Kidney (tissue), 14 donors: ENCODE results near the gene RFPL2. TPM values are rescaled to one million over a fixed set of nuclear protein-coding genes. Genes with fewer than 3 reads are reported as not detected.
A peak's percentile ranks its signal among the peaks of the same experiment; 100 is the strongest.

Experiments
- DNase-seq, 5 donors: peaks; one replicate each; pipeline ENCODE4 v3.0.0-alpha.2; 2013 to 2020
- FAIRE-seq: peaks from 2 replicates; lab custom pipeline; 2012; peaks lifted over from hg19 to GRCh38; lab: Jason Lieb, UNC
- H3K27ac ChIP-seq, 2 donors: one replicate each; pipeline ENCODE4 v1.7.0; 2013; ENCODE audit warnings: low read depth in 2 of 2, low read length in 2 of 2, inconsistent platforms in 1 of 2
- H3K27me3 ChIP-seq: one replicate; pipeline ENCODE4 v1.7.1; 2013; ENCODE audit warnings: low read length, inconsistent platforms; ENCODE audit not compliant: control insufficient read depth, insufficient read depth
- H3K36me3 ChIP-seq, 3 donors: one replicate each; pipeline versions ENCODE4 v1.7.0 to v1.7.1; 2013; ENCODE audit warnings: low read length in 3 of 3, control low read depth in 1 of 3, inconsistent platforms in 1 of 3; ENCODE audit not compliant: insufficient read depth in 3 of 3, control insufficient read depth in 2 of 3
- H3K4me1 ChIP-seq, 3 donors: one replicate each; pipeline versions ENCODE4 v1.7.0 to v1.7.1; 2013; ENCODE audit warnings: low read length in 3 of 3, inconsistent platforms in 1 of 3, low read depth in 1 of 3; ENCODE audit not compliant: control insufficient read depth in 2 of 3, insufficient read depth in 2 of 3
- H3K4me3 ChIP-seq, 3 donors: one replicate each; pipeline versions ENCODE4 v1.7.0 to v1.8.1; 2013; ENCODE audit warnings: low read length in 3 of 3, control low read depth in 1 of 3, inconsistent platforms in 1 of 3
- H3K9ac ChIP-seq, 3 donors: one replicate each; pipeline versions ENCODE4 v1.7.0 to v1.7.1; 2013; ENCODE audit warnings: low read length in 3 of 3, control low read depth in 1 of 3, inconsistent platforms in 1 of 3
- H3K9me3 ChIP-seq, 3 donors: one replicate each; pipeline versions ENCODE4 v1.7.0 to v1.7.1; 2013; ENCODE audit warnings: low read length in 3 of 3, control low read depth in 1 of 3, inconsistent platforms in 1 of 3; ENCODE audit not compliant: control insufficient read depth in 2 of 3, insufficient read depth in 1 of 3
- CTCF ChIP-seq: IDR thresholded peaks from 3 replicates; pipeline ENCODE4 v1.5.1; 2012; ENCODE audit warnings: mild to moderate bottlenecking, moderate library complexity, borderline replicate concordance; ENCODE audit not compliant: insufficient read depth; ENCODE audit errors: extremely low read depth
- intact Hi-C: fragments of 100-400 bp; cut with DNase I; formaldehyde crosslinking; loops from one replicate; pipeline ENCODE4 v1.11.1; 2022
- polyA plus RNA-seq: library from polyadenylated mRNA; stranded (reverse); fragments of 350-450 nt; fragmentation: Illumina TruSeq; extraction: RNeasy Lipid Tissue Mini Kit (QIAGEN cat#74804); gene quantifications from one replicate; pipeline ENCODE4 v1.2.3, GENCODE V29; 2014; ENCODE audit warnings: low read depth, low replicate concordance; ENCODE audit not compliant: insufficient read depth
- total RNA-seq: library from RNA; stranded (reverse); fragmentation: NEBNext Ultra II Directional; extraction: Animal tissue kit (Norgen Biotek cat#: 25700); gene quantifications from one replicate; pipeline ENCODE4 v1.2.1, GENCODE V29; 2021
- donor health status: control.
- donor health status: control.
- donor health status: control.
- donor health status: control.
- donor health status: control.
- donor health status: DM: yes; HTN: yes; CAD: no.
- donor health status: Normal renal cell carcinoma (clear cell type).

RFPL2 gene
- total and polyA plus RNA-seq, 2 donors from 2014 or later, result not detected

DNA sequence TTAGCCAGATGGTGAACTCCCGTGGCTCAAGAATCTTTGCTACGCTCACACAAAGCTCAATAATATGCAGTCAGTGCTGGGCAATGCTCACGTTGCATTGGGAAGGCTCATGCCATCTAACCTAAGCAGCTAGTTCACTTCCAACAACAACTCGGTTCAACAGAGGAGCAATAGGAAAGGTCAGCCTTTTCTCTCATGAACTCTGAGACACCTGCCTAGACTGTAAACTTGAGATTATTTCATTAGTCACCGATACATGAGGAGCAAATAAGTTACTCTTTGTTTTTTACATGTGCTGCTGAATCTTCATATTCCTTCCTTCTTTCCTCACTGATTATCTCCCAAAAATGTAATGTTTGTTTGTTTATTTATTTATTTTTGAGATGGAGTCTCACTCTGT, 41.3 kb upstream of the RFPL2 start:
- no peaks in the 10 kb centered on the region for H3K27me3 ChIP-seq
- TF ChIP-seq CTCF, result no peak
- DNase-seq, result no peak
- H3K27ac ChIP-seq, result no peak overlapping the region
- H3K4me1 ChIP-seq, result peaks cover 0 to 13% (median 0%) of the 10 kb centered on the region in 3 donors
- H3K4me3 ChIP-seq, result no peak overlapping the region
- no peak overlapping the region for H3K9ac ChIP-seq
- H3K36me3 ChIP-seq, result no peaks in the 10 kb centered on the region
- no peak for FAIRE-seq
- intact Hi-C loops, result no loop called here
- no peaks in the 10 kb centered on the region for H3K9me3 ChIP-seq

DNA sequence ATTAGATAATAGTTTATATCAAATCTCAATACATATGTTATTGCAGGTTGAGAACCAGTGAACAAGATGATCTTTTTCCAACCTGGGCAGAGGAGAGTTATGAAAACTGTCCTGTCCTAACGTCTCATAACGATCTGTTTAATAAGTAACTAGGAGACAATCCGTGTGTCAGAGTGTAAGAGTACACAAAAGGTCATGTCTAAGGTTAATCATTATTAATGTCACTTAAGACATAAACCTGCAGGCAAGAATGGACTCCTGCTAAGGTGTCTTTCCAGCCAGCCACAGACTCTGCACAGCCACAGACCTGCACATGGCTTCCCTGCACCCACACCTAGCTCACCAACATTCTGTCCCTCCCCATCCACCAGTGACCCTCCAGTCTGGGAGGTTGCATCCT, 40.2 kb upstream of the RFPL2 start:
- no peaks in the 10 kb centered on the region for H3K36me3 ChIP-seq
- H3K4me3 ChIP-seq, result no peak overlapping the region
- no peak overlapping the region for H3K27ac ChIP-seq
- DNase-seq, result peak in 2 of 5 donors; percentile 20 to 33
- H3K9me3 ChIP-seq, result no peaks in the 10 kb centered on the region
- peak; percentile 38 for FAIRE-seq
- intact Hi-C loops, result no loop called here
- H3K9ac ChIP-seq, result no peak overlapping the region
- H3K4me1 ChIP-seq, result peaks cover 0 to 13% (median 0%) of the 10 kb centered on the region in 3 donors
- TF ChIP-seq CTCF, result no peak
- H3K27me3 ChIP-seq, result no peaks in the 10 kb centered on the region

- no peaks in the 10 kb centered on the region for H3K9me3 ChIP-seq
- no peaks in the 10 kb centered on the region for H3K36me3 ChIP-seq
- H3K4me3 ChIP-seq, result no peak overlapping the region
- DNase-seq (no peak), FAIRE-seq (no peak)
- H3K27me3 ChIP-seq, result no peaks in the 10 kb centered on the region
- TF ChIP-seq CTCF, result no peak
- H3K9ac ChIP-seq, result no peak overlapping the region
- intact Hi-C loops, result no loop called here
- H3K27ac ChIP-seq, result no peak overlapping the region
- H3K4me1 ChIP-seq, result peaks cover 0 to 13% (median 0%) of the 10 kb centered on the region in 3 donors
Observed at GRCh38 chr22:32244547-32244946, 39.7 kb upstream of the RFPL2 start.

GRCh38 chr22:32240461-32240860, 35.6 kb upstream of the RFPL2 start:
- Histone ChIP-seq H3K4me1 (peaks cover 0 to 3% (median 0%) of the 10 kb centered on the region in 3 donors), H3K36me3 (no peaks in the 10 kb centered on the region), H3K9ac (no peak overlapping the region), H3K27me3 (no peaks in the 10 kb centered on the region), H3K4me3 (no peak overlapping the region), H3K9me3 (no peaks in the 10 kb centered on the region), H3K27ac (no peak overlapping the region)
- DNase-seq (no peak), FAIRE-seq (peak; percentile 37)
- intact Hi-C loops, result no loop called here
- TF ChIP-seq CTCF, result no peak
